ENCODE measurements around the gene IQCK.

The IQCK gene

DNA sequence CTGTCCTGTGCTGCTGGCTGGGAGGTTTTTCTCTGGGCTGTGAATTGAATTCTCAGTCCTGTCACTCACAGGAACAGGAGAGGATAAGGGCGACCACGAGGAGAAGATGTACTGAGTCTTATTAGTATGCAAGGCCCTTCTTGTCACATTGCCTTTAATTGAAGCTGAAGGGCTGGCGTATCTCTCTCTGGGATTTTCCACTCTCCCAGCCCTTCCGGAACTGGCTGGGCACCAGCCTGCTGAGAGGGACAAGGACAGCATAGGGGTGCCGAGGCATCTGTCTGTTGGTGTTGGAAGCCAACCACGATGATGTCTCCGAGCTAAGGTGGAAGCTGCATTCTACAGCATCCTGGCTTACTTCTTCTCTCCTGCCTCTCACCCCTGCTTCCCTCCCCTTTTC, 133.4 kb downstream of the IQCK start:
- H3K9me3 ChIP-seq (ENCODE audit: low read length), result no peaks in the 10 kb centered on the region
- peaks cover 6% of the 10 kb centered on the region for H3K36me3 ChIP-seq (ENCODE audit: insufficient read depth, low read length)
- H3K27me3 ChIP-seq (ENCODE audit: insufficient read depth, low read length), result no peaks in the 10 kb centered on the region
- H2AFZ ChIP-seq (ENCODE audit: low read depth, low read length), result no peak overlapping the region
- H3K4me3 ChIP-seq (ENCODE audit: low read length), result no peak overlapping the region
- peaks cover 17% of the 10 kb centered on the region for H3K4me1 ChIP-seq (ENCODE audit: insufficient read depth, low read length)

DNA sequence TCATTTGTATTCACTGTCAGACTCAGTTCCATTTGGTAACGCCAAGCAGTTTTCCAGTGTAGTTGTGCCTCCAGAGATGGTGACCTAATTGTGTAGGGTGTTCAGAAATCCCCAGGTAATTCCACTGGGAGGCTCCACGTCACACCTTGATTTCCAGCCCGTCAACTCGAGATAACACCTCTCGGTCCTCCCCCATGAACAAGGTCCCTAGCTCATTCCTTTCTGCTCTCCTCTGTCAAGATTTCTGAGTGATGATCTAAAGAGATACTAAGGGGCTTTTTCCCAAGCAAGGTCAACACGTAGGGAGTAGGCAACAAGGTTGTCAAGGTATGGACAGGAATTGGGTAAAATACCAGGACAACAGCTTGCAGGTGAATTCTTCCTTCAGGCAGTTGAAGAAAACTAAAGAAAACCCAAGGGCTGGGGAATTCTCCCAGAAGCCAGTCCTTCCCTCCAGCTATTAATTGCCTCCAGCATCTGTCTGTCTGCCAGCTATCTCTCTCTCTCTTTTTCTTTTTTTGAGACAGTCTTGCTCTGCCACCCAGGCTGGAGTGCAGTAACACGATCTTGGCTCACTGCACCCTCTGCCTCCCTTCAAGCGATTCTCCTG, 135.2 kb downstream of the IQCK start:
- Histone ChIP-seq H3K27me3 (ENCODE audit: insufficient read depth, low read length) (no peaks in the 10 kb centered on the region), H3K4me1 (ENCODE audit: insufficient read depth, low read length) (peaks cover 17% of the 10 kb centered on the region), H3K4me3 (ENCODE audit: low read length) (no peak overlapping the region), H3K36me3 (ENCODE audit: insufficient read depth, low read length) (peaks cover 17% of the 10 kb centered on the region), H2AFZ (ENCODE audit: low read depth, low read length) (no peak overlapping the region), H3K9me3 (ENCODE audit: low read length) (no peaks in the 10 kb centered on the region)

DNA sequence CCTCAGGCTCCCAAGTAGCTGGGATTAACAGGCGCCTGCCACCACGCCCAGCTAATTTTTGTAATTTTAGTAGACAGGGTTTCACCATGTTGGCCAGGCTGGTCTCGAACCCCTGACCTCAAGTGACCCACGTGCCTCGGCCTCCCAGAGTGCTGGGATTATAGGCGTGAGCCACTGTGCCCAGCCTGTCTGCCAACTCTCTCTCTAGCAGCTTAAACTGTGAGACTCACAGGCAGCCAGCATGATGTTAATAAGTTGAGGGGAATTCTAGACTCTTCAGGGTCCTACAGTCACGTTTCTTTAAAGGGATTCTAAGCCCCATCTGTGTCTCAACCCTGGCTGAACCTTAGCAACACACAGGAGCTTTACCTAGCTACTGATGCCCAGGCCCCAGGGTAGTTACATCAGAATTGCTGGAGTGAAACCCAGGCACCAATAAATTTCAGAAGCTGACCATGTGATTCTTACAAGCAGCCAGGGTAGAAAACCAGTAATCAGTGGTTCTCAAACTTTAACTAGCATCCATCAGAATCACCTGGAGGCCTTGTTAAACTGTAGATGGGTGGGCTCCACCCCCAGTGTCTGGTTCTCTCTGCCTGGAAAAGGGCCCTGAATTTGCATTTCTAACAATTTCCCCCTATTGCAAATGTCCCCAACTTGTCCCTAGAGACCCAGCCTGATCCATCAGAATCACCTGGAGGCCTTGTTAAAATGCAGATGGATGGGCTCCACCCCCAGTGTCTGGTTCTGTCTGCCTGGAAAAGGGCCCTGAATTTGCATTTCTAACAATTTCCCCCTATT, 135.9 kb downstream of the IQCK start:
- H3K27me3 ChIP-seq (ENCODE audit: insufficient read depth, low read length), result no peaks in the 10 kb centered on the region
- H3K36me3 ChIP-seq (ENCODE audit: insufficient read depth, low read length), result peaks cover 20% of the 10 kb centered on the region
- peaks cover 20% of the 10 kb centered on the region for H3K4me1 ChIP-seq (ENCODE audit: insufficient read depth, low read length)
- no peak overlapping the region for H2AFZ ChIP-seq (ENCODE audit: low read depth, low read length)
- no peaks in the 10 kb centered on the region for H3K9me3 ChIP-seq (ENCODE audit: low read length)
- H3K4me3 ChIP-seq (ENCODE audit: low read length), result no peak overlapping the region

DNA sequence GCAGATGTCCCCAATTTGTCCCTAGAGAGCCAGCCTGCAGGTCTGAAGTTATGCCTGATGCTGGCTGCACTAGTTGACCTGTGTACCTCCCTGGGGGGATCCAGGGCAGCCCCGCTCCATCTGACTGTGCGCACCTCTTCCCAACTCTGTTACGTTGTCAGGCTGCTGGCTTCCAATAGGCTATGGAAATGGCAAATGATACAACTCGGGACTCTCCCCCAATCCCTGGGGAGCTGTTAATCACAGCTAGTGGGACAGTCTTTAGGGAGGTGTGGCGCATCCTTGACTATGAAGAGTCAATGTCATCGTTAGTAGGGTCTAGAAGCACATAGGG, 136.4 kb downstream of the IQCK start:
- no peak overlapping the region for H3K4me3 ChIP-seq (ENCODE audit: low read length)
- H3K27me3 ChIP-seq (ENCODE audit: insufficient read depth, low read length), result no peaks in the 10 kb centered on the region
- no peaks in the 10 kb centered on the region for H3K9me3 ChIP-seq (ENCODE audit: low read length)
- peaks cover 26% of the 10 kb centered on the region for H3K4me1 ChIP-seq (ENCODE audit: insufficient read depth, low read length)
- H2AFZ ChIP-seq (ENCODE audit: low read depth, low read length), result no peak overlapping the region
- peaks cover 24% of the 10 kb centered on the region for H3K36me3 ChIP-seq (ENCODE audit: insufficient read depth, low read length)

DNA sequence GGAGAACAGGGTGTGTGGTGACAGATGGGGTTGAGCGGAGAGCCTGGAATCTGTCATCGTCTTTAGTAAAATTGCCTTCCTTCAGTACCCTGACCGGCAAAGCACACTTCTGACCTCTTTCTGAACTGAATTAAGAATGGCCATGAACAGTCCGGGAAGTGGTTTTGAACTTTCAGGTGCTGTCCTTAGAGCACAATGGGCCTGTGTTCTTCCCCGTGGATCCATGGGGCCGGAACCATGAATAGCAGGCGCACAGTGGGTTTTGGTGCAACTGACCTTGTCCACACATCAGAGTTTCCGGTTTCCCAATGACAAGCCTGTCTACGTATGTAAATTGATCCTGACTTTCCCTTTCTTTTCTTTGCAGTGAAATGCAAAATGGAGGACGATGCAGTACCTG, 138.0 kb downstream of the IQCK start:
- Histone ChIP-seq H2AFZ (ENCODE audit: low read depth, low read length) (no peak overlapping the region), H3K36me3 (ENCODE audit: insufficient read depth, low read length) (peaks cover 31% of the 10 kb centered on the region), H3K4me3 (ENCODE audit: low read length) (no peak overlapping the region), H3K27me3 (ENCODE audit: insufficient read depth, low read length) (no peaks in the 10 kb centered on the region), H3K9me3 (ENCODE audit: low read length) (no peaks in the 10 kb centered on the region), H3K4me1 (ENCODE audit: insufficient read depth, low read length) (peaks cover 37% of the 10 kb centered on the region)

DNA sequence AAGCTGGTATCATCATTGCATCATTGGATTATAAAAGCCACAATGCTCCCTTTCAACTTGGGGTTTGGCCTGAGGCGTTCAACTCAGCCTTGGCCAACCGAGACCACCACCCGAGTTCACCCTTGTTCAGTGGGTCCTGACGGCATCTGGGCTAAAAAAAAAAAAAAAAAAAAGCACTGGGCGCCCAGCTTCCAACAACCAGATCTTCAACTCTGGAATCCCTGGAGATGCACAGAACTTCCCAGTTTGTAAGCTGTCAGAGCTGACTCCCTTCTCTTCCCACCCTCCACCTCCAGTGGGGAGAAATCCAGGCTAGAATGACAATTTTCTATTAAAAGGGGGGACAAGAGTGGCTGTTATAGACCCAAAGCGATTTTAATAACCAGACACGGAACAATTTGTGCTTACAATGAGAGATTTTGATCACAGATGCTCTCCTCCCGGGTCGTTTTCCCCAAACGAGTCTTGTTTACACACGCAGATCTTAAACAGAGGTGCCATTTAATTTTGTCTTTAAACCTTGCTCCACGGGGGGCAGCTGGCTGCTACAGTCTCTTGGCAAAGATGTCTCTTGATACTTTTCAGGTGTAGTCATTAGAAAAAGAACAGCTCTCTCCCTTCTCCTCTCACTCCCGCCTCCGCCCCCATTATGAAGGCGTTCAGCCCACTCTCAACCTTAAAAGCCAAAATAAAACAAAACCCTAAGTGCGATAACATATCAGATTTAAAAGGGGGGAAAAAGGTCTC, 139.7 kb downstream of the IQCK start:
- Histone ChIP-seq H3K4me3 (ENCODE audit: low read length) (no peak overlapping the region), H3K27me3 (ENCODE audit: insufficient read depth, low read length) (no peaks in the 10 kb centered on the region), H2AFZ (ENCODE audit: low read depth, low read length) (no peak overlapping the region), H3K36me3 (ENCODE audit: insufficient read depth, low read length) (peaks cover 31% of the 10 kb centered on the region), H3K9me3 (ENCODE audit: low read length) (no peaks in the 10 kb centered on the region), H3K4me1 (ENCODE audit: insufficient read depth, low read length) (peaks cover 39% of the 10 kb centered on the region)

DNA sequence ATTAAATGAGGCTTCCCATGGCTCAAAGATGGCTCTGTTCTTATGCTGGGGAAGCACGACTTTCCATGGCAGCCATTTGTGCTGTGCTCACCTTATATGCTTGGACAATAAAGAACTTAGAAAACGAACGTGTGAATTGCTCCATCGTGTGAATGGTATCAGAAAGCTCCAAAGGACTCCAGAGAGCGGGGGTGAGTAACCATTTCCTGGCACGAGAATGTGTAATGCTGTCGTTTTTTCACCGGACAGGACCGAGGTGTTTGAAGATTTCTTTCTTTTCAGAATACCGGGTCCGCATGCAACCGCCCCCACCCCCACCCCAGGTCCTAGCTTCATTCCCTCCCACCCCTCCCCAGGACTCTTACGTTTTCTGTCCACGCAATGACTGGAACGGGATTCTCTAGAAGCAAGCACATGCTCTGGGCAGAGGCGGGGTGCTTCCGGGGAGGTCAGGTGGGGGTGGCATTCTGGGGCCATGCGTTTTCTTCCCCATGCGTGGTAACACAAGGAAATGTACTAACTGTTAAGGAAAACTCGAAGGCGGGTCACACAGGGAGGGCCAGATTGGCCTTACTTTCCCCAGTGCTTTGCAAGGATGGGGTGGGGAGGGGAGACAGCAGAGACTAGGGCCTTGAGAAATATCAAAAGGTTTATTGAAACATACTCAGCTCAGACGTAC, 140.4 kb downstream of the IQCK start:
- no peaks in the 10 kb centered on the region for H3K9me3 ChIP-seq (ENCODE audit: low read length)
- H2AFZ ChIP-seq (ENCODE audit: low read depth, low read length), result no peak overlapping the region
- H3K4me1 ChIP-seq (ENCODE audit: insufficient read depth, low read length), result peaks cover 43% of the 10 kb centered on the region
- H3K4me3 ChIP-seq (ENCODE audit: low read length), result no peak overlapping the region
- H3K27me3 ChIP-seq (ENCODE audit: insufficient read depth, low read length), result no peaks in the 10 kb centered on the region
- H3K36me3 ChIP-seq (ENCODE audit: insufficient read depth, low read length), result peaks cover 31% of the 10 kb centered on the region

DNA sequence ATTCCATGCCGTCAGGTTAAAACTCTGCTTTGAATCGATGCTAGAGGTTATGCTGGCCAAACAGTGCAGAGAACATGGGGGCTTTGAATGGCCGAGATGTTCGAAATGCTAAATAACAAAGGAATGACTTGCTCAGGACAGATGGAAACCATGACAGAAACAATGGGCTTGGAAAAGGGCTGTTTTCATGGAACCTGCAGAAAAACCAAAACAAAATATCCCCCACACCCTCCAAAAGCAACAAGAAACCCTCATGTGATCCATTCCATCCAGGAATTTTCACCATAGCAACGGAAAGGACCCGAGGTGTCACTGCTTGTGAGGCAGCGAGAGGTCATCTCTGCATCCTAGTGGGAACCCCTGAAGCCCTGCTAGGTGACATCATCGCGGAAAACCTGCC, 141.1 kb downstream of the IQCK start:
- Histone ChIP-seq H3K9me3 (ENCODE audit: low read length) (no peaks in the 10 kb centered on the region), H3K36me3 (ENCODE audit: insufficient read depth, low read length) (peaks cover 32% of the 10 kb centered on the region), H2AFZ (ENCODE audit: low read depth, low read length) (no peak overlapping the region), H3K4me1 (ENCODE audit: insufficient read depth, low read length) (peaks cover 43% of the 10 kb centered on the region), H3K27me3 (ENCODE audit: insufficient read depth, low read length) (no peaks in the 10 kb centered on the region), H3K4me3 (ENCODE audit: low read length) (no peak overlapping the region)

DNA sequence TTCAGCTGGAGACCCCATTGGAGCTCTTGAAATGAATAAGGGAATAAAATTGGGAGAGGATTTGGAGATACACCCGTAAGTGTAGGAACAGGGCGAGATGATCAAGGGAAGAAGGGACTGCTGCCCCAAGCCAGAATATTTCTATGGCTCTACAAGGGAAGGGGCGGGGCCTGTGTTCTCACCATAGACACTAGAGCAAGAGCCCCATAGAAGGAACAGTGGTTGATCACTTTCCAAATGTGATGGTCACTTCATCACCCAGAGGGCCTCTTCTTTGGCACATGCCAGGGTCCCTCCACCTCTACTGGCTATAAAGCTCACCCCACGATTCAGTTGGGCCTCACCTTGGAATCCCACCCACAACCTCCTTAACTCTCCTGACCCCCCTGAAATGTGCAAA, 141.5 kb downstream of the IQCK start:
- Histone ChIP-seq H3K4me3 (ENCODE audit: low read length) (no peak overlapping the region), H3K4me1 (ENCODE audit: insufficient read depth, low read length) (peaks cover 43% of the 10 kb centered on the region), H3K36me3 (ENCODE audit: insufficient read depth, low read length) (peaks cover 37% of the 10 kb centered on the region), H3K9me3 (ENCODE audit: low read length) (no peaks in the 10 kb centered on the region), H3K27me3 (ENCODE audit: insufficient read depth, low read length) (no peaks in the 10 kb centered on the region), H2AFZ (ENCODE audit: low read depth, low read length) (no peak overlapping the region)

DNA sequence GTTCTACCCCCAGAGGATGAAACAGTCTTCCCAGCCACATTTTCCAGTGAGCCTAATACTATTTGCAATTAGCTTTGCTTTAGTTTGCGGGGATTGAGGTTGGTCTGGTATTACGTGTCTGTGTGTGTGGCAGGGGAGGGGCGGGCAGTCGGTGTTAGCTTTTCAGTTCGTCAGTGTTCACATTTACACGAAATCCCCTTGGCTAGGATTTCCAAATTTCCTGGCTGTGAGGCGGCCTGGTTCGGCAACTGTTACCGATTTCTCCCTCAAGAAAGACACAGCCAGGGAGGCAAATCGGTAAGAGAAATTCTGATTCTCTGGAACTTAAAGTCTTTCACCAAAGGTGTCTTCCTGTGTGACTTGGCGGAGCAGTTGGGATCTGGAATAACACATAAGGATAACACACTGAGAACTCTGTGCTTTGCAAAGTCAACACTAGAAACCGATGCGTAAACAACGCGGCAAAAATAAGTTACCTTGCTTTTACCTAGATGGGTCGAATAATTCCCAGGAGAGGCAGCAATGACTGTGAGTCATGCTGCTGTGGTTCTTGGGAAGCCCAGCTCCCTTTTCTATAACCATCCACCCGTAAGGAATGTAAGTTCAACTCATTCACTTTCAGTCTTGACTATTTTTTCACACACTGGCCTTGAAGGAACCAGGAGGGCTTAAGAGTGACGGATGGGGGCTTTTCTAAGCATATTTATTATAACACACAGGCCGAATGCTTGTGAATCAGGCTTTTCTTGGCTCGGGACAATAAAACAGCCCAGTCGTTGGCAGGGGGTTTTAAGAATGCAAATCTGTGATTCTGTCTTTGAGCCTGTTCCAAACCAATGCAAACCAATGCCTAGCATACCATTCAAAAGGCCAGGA, 142.3 kb downstream of the IQCK start:
- peaks cover 42% of the 10 kb centered on the region for H3K36me3 ChIP-seq (ENCODE audit: insufficient read depth, low read length)
- peak overlapping the region; percentile 40 for H3K4me3 ChIP-seq (ENCODE audit: low read length)

DNA sequence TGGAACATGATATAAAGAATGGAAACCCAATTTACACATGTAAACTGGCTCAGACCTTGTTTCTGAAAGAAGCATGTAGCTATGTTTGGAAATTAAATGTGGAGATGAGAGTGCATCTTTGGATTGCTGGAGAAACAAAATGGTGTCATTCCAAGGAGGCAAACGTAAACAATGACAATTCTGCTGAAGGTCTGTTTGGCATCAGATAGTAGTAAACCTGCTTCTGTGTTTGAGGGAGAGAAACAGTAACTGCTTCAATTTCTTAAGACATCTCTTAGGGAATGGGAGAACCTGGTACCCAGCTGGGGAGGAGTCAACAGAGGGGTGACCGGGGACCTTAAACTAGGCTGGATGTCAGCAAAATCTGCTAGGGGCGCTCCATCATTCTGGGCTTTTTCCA, 143.1 kb downstream of the IQCK start:
- H2AFZ ChIP-seq (ENCODE audit: low read depth, low read length), result no peak overlapping the region
- no peaks in the 10 kb centered on the region for H3K27me3 ChIP-seq (ENCODE audit: insufficient read depth, low read length)
- H3K9me3 ChIP-seq (ENCODE audit: low read length), result no peaks in the 10 kb centered on the region
- H3K36me3 ChIP-seq (ENCODE audit: insufficient read depth, low read length), result peaks cover 40% of the 10 kb centered on the region
- H3K4me1 ChIP-seq (ENCODE audit: insufficient read depth, low read length), result peaks cover 43% of the 10 kb centered on the region
- H3K4me3 ChIP-seq (ENCODE audit: low read length), result peak overlapping the region; percentile 40

More for the DNA sequence above, 142.3 kb downstream of the IQCK start:
- Histone ChIP-seq H3K4me1 (ENCODE audit: insufficient read depth, low read length) (peaks cover 43% of the 10 kb centered on the region), H3K27me3 (ENCODE audit: insufficient read depth, low read length) (no peaks in the 10 kb centered on the region), H2AFZ (ENCODE audit: low read depth, low read length) (no peak overlapping the region), H3K9me3 (ENCODE audit: low read length) (no peaks in the 10 kb centered on the region)

DNA sequence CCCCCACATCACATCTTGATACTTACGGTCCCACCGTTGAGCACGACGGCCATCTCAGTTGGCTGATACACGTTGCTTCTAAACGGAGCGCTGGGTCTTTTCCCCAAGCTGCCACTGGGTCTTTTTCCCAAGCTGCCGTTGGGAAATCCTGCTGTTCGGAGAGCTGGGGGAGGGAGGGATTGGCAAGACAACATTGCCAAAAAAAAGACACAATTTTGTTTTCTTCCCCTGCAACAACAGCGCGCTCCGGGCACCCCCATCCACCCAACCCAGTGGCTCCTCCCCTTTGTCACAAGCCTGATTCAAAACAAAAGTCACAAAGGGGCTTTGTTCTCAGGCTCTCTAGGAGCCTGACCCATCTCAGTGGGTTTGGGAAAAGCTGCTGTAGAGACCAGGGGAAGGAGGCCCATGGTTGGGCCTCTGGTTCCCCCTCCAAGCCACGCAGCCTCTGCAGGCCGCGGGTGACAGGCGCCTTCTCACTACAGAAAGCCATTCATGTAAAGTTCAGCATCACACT, 143.8 kb downstream of the IQCK start:
- peak overlapping the region; percentile 40 for H3K4me3 ChIP-seq (ENCODE audit: low read length)
- no peak overlapping the region for H2AFZ ChIP-seq (ENCODE audit: low read depth, low read length)
- no peaks in the 10 kb centered on the region for H3K9me3 ChIP-seq (ENCODE audit: low read length)
- H3K4me1 ChIP-seq (ENCODE audit: insufficient read depth, low read length), result peaks cover 43% of the 10 kb centered on the region
- H3K36me3 ChIP-seq (ENCODE audit: insufficient read depth, low read length), result peaks cover 36% of the 10 kb centered on the region
- H3K27me3 ChIP-seq (ENCODE audit: insufficient read depth, low read length), result no peaks in the 10 kb centered on the region

Data from neuron (in vitro differentiated cells).